ENCODE measurements around the gene GRM8.

GRM8 gene

DNA sequence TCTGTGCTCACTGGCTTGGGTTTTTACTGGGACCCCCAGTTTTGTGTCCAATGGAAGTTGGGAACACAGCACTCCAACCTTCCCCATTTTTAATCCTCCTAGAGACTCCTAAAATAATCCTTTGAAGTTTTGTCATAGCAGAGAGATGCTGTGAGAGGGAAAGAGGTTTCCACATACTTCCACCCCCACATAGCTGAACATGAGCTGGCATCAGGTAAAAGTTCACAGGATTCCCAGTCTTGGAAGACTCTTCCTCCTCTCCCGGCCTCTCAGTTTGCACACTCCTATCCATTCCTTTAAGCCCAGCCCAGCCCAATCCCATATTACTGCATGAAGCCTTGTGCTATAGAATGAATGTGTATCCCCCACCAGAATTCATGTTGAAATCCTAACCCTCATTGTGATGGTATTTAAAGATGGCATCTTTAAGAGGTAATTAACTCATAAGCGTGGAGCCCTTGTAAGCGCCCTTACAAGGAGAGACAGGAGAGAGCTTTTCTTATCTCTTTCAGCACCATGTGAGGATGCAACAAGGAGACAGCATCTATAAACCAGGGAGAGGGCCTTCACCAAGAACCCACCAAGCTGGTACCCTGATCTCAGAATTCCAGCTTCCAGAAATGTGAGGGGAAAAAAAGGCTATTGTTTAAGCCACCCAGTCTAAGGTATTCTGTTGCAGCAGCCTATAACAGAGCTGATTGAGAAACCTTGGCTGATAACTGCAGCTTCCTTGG, 22.4 kb downstream of the GRM8 start:
- DNase-seq, result no peak

GRCh38 chr7:127226685-127227374, 25.9 kb downstream of the GRM8 start:
- DNase-seq, result no peak

GRCh38 chr7:127221731-127222130, 31.0 kb downstream of the GRM8 start:
- no peak for DNase-seq

- no peak for DNase-seq
These were observed 37.6 kb downstream of the GRM8 start for GRCh38 chr7:127214956-127215718.

- no peak for DNase-seq
These were observed 42.9 kb downstream of the GRM8 start for GRCh38 chr7:127209886-127210285.

DNA sequence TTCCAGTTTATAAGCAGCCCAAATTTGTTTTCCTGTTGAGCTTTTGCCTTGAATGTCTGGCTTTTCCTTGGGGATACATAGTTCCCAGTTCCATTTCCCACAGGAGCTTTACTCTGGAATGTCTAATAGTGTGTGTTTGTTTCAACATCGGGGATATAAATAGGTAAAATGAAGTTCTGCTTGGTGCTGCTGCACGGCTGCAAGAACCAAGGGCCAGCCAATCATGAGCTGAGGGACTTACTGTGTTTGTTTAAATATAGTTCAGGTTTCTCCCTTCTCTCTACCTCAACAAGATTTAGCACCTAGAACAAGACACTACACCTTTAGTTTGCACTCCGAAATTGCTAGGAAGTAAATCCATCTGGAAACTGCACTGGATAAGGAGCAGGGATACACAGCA, 43.9 kb downstream of the GRM8 start:
- no peak for DNase-seq

- no peak for DNase-seq
These were observed 44.4 kb downstream of the GRM8 start for GRCh38 chr7:127208351-127208750.

DNA sequence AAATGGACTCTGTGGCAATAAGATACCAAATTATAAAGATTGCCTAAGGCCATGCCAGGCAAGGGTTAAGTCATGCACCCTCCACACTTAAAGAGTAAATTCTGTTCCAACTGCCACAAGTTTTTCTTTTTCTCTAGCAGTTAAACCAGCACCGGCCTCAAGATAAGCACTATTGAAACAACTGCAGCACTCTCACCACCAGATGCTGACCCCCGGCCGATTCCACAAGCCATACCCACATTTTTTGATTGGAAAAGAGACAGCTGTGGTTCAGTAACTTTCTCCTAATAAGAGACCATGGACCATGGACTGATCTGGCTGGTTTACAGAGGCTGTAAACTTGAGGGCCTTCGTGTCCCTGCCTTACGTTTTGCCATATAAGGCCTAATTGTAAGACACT, 44.9 kb downstream of the GRM8 start:
- DNase-seq, result no peak

- DNase-seq, result no peak
These were observed 45.5 kb downstream of the GRM8 start for GRCh38 chr7:127207230-127207629.

GRCh38 chr7:127194571-127194970, 58.2 kb downstream of the GRM8 start:
- no peak for DNase-seq

GRCh38 chr7:127189886-127190285, 62.9 kb downstream of the GRM8 start:
- no peak for DNase-seq

GRCh38 chr7:127189074-127189473, 63.7 kb downstream of the GRM8 start:
- DNase-seq, result no peak

DNA sequence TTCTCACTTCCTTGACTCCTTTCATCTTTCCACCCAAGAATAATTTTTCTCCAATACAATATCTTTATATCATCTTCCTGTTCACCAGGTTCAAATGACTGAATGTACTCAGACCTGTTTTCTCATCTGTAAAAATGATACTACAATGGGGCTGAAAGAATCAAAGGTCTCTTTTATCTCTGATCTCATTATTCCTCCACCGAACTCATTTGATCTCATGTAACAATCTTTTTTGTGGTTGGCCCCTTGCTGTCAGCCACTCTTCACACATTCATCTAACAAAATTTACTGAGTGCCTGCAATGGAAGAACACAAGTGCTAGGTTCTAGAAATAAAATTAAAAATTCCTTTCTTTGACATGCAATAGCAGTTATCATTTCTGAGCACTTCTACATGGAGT, 65.0 kb downstream of the GRM8 start:
- no peak for DNase-seq

DNA sequence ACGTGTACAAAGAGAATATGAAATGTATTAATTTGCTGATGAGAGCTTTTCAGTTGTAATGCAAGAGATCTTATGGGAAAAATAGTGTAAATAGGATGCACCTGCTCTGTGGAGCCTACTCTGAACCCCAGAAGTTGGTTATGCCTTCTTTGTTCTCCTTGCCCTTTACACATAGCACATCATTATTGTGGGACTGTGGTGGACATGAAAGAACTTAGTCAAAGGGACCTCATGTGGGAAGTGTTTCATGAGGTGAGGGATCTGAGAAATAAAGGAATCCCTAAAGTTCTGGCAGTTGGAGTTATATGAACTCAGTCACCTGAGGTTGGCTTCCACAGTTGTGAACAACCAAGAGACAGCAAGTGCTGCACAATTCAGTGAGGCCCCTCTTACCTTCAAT, 66.1 kb downstream of the GRM8 start:
- DNase-seq, result no peak

GRCh38 chr7:127177156-127177555, 75.6 kb downstream of the GRM8 start:
- DNase-seq, result no peak

- no peak for DNase-seq
These were observed 90.4 kb downstream of the GRM8 start for GRCh38 chr7:127162366-127162765.

- DNase-seq, result no peak
These were observed 94.1 kb downstream of the GRM8 start for GRCh38 chr7:127158659-127159058.

DNA sequence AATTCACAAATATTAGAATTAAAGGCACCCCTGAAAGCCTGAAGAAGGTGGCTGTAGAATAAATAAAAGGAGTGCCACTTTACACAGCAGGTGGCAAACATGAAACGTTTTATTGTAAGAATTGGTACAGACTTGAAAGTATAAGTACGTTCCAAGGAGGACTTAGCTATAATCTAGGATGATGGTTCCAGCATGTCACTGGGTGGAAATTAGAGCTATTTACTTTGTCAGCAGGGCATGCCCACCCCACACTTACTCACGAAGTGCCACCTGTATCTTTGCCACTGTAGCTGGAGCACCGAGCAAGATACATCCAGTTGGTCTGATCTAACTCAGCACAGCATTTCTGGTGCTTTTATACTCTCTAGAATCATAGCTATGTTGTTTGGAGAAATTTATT, 97.8 kb downstream of the GRM8 start:
- DNase-seq, result no peak

DNA sequence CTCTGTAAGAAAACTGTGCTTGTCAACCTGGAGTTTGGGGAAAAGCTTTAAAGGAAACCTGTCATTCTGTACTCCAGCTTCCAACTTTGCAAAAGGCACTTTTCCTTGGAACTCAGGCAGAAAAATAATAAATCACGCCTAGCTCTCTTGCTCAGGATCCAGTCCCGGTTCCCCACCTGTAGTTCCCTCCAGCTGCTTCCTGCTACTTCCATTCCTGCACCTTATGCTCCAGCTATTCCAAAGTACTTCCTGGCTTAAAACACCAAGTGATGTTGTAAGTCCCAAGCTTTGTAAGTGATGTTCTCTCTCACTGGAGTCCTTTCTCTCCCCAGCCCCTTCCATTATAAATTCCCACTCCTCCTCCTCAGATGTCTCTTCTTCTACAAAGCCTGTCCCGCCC, 98.6 kb downstream of the GRM8 start:
- DNase-seq, result no peak

GRCh38 chr7:127153315-127153714, 99.4 kb downstream of the GRM8 start:
- no peak for DNase-seq

DNA sequence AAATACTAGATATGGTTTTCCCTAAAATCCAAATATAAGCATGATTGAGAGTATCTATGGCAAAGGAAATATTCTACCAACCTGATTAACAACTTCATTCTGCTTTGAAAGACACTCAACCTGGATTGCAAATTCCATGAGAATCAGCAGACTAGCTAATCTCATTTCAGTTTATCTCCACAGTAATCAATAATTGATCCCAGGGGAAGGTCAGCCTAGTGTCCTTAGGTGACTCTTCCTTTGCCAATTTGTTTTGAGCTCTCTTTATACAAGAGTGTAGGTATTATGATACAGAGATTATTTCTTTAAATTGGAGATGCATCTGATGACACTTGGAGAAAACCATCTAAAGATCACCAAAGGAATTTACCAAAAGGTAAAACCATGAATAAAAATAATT, 100.3 kb downstream of the GRM8 start:
- no peak for DNase-seq

DNA sequence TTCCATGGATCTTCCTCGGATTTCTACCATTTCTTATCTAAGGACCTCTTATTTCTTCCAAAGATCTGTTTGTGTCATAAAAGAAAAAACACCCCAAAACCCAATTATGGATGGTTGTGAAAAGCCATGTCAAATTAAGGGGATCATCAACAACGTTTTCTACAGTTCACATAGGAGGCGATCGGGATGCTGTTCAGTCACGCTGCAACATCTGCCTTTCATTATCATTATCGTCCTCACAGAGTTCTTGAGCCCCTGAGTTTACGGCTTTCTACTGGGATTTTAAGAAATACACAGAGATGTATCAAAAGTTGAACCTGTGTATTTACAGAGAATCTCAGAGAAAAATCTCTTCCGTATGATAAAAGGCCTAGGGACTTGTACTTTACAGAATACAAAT, 101.4 kb downstream of the GRM8 start:
- DNase-seq, result no peak

DNA sequence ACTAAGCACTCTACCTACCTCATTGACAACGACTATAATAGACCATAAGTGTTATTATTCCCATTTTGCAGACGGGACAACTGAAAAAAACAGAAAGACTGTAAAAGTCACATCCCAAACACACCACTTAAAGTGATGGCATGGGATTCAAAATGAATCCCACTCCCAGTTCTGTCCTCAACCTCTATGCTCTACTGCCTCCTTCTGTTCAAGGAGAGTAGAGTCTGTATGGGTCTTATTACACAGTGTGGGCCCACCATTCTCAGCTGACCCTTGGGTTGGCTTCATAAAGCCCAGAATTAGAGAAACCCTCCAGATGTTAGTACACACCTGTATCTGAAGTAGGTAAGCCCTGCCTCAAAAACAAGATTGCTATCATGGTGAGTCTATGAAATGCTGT, 102.2 kb downstream of the GRM8 start:
- no peak for DNase-seq

Data from stimulated activated naive CD4-positive, alpha-beta T cell (primary cell).